ENCODE measurements around the gene COG4. TPM values are rescaled to one million over a fixed set of nuclear protein-coding genes. Genes with fewer than 3 reads are reported as not detected.

The COG4 gene
- total and polyA plus RNA-seq, 2 experiments from 2014 or later, result 28.8 to 38.1 TPM

- no peaks in the 10 kb centered on the region; the same call in 1 of the 2 replicates for H3K36me3 ChIP-seq (ENCODE audit: insufficient read depth)
- peak overlapping the region; percentile 75; the same call in 1 of the 2 replicates for H2AFZ ChIP-seq
- no peaks in the 10 kb centered on the region; the same call in 2 of the 3 replicates for H3K9me3 Mint-ChIP-seq
- no peaks in the 10 kb centered on the region for H3K36me3 Mint-ChIP-seq (ENCODE audit: low read depth)
- peak overlapping the region; percentile 97 for H3K4me2 ChIP-seq
- H3K4me1 Mint-ChIP-seq, result peaks cover 3% of the 10 kb centered on the region
- TF ChIP-seq REST (IDR thresholded peaks at IDR 0.05; ENCODE audit: unreplicated experiment), result no peak
- TF ChIP-seq ZNF331 (CRISPR knock-in tag; IDR thresholded peaks at IDR 0.05; ENCODE audit: low read depth), result no peak
- TF ChIP-seq, protein P1, sequence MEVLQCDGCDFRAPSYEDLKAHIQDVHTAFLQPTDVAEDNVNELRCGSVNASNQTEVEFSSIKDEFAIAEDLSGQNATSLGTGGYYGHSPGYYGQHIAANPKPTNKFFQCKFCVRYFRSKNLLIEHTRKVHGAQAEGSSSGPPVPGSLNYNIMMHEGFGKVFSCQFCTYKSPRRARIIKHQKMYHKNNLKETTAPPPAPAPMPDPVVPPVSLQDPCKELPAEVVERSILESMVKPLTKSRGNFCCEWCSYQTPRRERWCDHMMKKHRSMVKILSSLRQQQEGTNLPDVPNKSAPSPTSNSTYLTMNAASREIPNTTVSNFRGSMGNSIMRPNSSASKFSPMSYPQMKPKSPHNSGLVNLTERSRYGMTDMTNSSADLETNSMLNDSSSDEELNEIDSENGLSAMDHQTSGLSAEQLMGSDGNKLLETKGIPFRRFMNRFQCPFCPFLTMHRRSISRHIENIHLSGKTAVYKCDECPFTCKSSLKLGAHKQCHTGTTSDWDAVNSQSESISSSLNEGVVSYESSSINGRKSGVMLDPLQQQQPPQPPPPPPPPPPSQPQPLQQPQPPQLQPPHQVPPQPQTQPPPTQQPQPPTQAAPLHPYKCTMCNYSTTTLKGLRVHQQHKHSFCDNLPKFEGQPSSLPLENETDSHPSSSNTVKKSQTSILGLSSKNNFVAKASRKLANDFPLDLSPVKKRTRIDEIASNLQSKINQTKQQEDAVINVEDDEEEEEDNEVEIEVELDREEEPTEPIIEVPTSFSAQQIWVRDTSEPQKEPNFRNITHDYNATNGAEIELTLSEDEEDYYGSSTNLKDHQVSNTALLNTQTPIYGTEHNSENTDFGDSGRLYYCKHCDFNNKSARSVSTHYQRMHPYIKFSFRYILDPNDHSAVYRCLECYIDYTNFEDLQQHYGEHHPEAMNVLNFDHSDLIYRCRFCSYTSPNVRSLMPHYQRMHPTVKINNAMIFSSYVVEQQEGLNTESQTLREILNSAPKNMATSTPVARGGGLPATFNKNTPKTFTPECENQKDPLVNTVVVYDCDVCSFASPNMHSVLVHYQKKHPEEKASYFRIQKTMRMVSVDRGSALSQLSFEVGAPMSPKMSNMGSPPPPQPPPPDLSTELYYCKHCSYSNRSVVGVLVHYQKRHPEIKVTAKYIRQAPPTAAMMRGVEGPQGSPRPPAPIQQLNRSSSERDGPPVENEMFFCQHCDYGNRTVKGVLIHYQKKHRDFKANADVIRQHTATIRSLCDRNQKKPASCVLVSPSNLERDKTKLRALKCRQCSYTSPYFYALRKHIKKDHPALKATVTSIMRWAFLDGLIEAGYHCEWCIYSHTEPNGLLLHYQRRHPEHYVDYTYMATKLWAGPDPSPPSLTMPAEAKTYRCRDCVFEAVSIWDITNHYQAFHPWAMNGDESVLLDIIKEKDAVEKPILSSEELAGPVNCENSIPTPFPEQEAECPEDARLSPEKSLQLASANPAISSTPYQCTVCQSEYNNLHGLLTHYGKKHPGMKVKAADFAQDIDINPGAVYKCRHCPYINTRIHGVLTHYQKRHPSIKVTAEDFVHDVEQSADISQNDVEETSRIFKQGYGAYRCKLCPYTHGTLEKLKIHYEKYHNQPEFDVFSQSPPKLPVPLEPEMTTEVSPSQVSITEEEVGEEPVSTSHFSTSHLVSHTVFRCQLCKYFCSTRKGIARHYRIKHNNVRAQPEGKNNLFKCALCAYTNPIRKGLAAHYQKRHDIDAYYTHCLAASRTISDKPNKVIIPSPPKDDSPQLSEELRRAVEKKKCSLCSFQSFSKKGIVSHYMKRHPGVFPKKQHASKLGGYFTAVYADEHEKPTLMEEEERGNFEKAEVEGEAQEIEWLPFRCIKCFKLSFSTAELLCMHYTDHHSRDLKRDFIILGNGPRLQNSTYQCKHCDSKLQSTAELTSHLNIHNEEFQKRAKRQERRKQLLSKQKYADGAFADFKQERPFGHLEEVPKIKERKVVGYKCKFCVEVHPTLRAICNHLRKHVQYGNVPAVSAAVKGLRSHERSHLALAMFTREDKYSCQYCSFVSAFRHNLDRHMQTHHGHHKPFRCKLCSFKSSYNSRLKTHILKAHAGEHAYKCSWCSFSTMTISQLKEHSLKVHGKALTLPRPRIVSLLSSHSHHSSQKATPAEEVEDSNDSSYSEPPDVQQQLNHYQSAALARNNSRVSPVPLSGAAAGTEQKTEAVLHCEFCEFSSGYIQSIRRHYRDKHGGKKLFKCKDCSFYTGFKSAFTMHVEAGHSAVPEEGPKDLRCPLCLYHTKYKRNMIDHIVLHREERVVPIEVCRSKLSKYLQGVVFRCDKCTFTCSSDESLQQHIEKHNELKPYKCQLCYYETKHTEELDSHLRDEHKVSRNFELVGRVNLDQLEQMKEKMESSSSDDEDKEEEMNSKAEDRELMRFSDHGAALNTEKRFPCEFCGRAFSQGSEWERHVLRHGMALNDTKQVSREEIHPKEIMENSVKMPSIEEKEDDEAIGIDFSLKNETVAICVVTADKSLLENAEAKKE (CRISPR knock-in tag; IDR thresholded peaks at IDR 0.05), result no peak
- no peak for TF ChIP-seq EZH2phosphoT487 (IDR thresholded peaks at IDR 0.05; ENCODE audit: unreplicated experiment)
- TF ChIP-seq CTCF (conservative IDR thresholded peaks at IDR 0.05; ENCODE audit: low read depth in 2 of 2), result no peak
- TF ChIP-seq ZNF114 (CRISPR knock-in tag; IDR thresholded peaks at IDR 0.05), result no peak
- DNase-seq (ENCODE audit: low spot score) (peak; percentile 82), ATAC-seq (peak; percentile 39)
- H3K27me3 Mint-ChIP-seq (ENCODE audit: insufficient read depth, low read depth, poor library complexity), result peaks cover 3% of the 10 kb centered on the region
- H3K4me3 ChIP-seq, result peak overlapping the region; percentile 48
- H3F3A ChIP-seq (replicated peaks; ENCODE audit: low read depth), result peaks cover 12% of the 10 kb centered on the region; the same call in 1 of the 2 replicates
- H3K27ac Mint-ChIP-seq, result peak overlapping the region; percentile 98
- H3K4me1 ChIP-seq (ENCODE audit: insufficient read depth), result peaks cover 7% of the 10 kb centered on the region; the same call in 1 of the 2 replicates
- H3K9me2 ChIP-seq (ENCODE audit: insufficient read depth), result no peaks in the 10 kb centered on the region
- no peaks in the 10 kb centered on the region for H4K20me1 ChIP-seq (replicated peaks; ENCODE audit: insufficient read depth)
- H3K4me3 Mint-ChIP-seq, result peak overlapping the region; percentile 87
- H3K27me3 ChIP-seq (ENCODE audit: insufficient read depth), result no peaks in the 10 kb centered on the region
- no peaks in the 10 kb centered on the region; the same call in 1 of the 2 replicates for H3K79me2 ChIP-seq (replicated peaks; ENCODE audit: insufficient read depth)
- H3K27ac ChIP-seq (ENCODE audit: low read depth), result peak overlapping the region; percentile 96
Measured at GRCh38 chr16:70453892-70454221, 69.5 kb downstream of the COG4 start.
